Kidney (tissue), 14 donors: Measurements from ENCODE around the gene CD163L1. TPM values are rescaled to one million over a fixed set of nuclear protein-coding genes. Genes with fewer than 3 reads are reported as not detected.

Experiments
- DNase-seq, 5 donors: peaks; one replicate each; pipeline ENCODE4 v3.0.0-alpha.2; 2013 to 2020
- FAIRE-seq: peaks from 2 replicates; lab custom pipeline; 2012; peaks lifted over from hg19 to GRCh38; lab: Jason Lieb, UNC
- H3K27ac ChIP-seq, 2 donors: one replicate each; pipeline ENCODE4 v1.7.0; 2013; ENCODE audit warnings: low read depth in 2 of 2, low read length in 2 of 2, inconsistent platforms in 1 of 2
- H3K27me3 ChIP-seq: one replicate; pipeline ENCODE4 v1.7.1; 2013; ENCODE audit warnings: low read length, inconsistent platforms; ENCODE audit not compliant: control insufficient read depth, insufficient read depth
- H3K36me3 ChIP-seq, 3 donors: one replicate each; pipeline versions ENCODE4 v1.7.0 to v1.7.1; 2013; ENCODE audit warnings: low read length in 3 of 3, control low read depth in 1 of 3, inconsistent platforms in 1 of 3; ENCODE audit not compliant: insufficient read depth in 3 of 3, control insufficient read depth in 2 of 3
- H3K4me1 ChIP-seq, 3 donors: one replicate each; pipeline versions ENCODE4 v1.7.0 to v1.7.1; 2013; ENCODE audit warnings: low read length in 3 of 3, inconsistent platforms in 1 of 3, low read depth in 1 of 3; ENCODE audit not compliant: control insufficient read depth in 2 of 3, insufficient read depth in 2 of 3
- H3K4me3 ChIP-seq, 3 donors: one replicate each; pipeline versions ENCODE4 v1.7.0 to v1.8.1; 2013; ENCODE audit warnings: low read length in 3 of 3, control low read depth in 1 of 3, inconsistent platforms in 1 of 3
- H3K9ac ChIP-seq, 3 donors: one replicate each; pipeline versions ENCODE4 v1.7.0 to v1.7.1; 2013; ENCODE audit warnings: low read length in 3 of 3, control low read depth in 1 of 3, inconsistent platforms in 1 of 3
- H3K9me3 ChIP-seq, 3 donors: one replicate each; pipeline versions ENCODE4 v1.7.0 to v1.7.1; 2013; ENCODE audit warnings: low read length in 3 of 3, control low read depth in 1 of 3, inconsistent platforms in 1 of 3; ENCODE audit not compliant: control insufficient read depth in 2 of 3, insufficient read depth in 1 of 3
- intact Hi-C: fragments of 100-400 bp; cut with DNase I; formaldehyde crosslinking; loops from one replicate; pipeline ENCODE4 v1.11.1; 2022
- polyA plus RNA-seq: library from polyadenylated mRNA; stranded (reverse); fragments of 350-450 nt; fragmentation: Illumina TruSeq; extraction: RNeasy Lipid Tissue Mini Kit (QIAGEN cat#74804); gene quantifications from one replicate; pipeline ENCODE4 v1.2.3, GENCODE V29; 2014; ENCODE audit warnings: low read depth, low replicate concordance; ENCODE audit not compliant: insufficient read depth
- total RNA-seq: library from RNA; stranded (reverse); fragmentation: NEBNext Ultra II Directional; extraction: Animal tissue kit (Norgen Biotek cat#: 25700); gene quantifications from one replicate; pipeline ENCODE4 v1.2.1, GENCODE V29; 2021
- TF ChIP-seq, protein P1 (sequence below): IDR thresholded peaks from 3 replicates; pipeline ENCODE4 v1.5.1; 2012; ENCODE audit warnings: mild to moderate bottlenecking, moderate library complexity, borderline replicate concordance; ENCODE audit not compliant: insufficient read depth; ENCODE audit errors: extremely low read depth
- donor health status: control.
- donor health status: control.
- donor health status: control.
- donor health status: control.
- donor health status: control.
- donor health status: DM: yes; HTN: yes; CAD: no.
- donor health status: Normal renal cell carcinoma (clear cell type).

The CD163L1 gene
- total and polyA plus RNA-seq, 2 donors from 2014 or later = 7.0 to 8.5 TPM

GRCh38 chr12:7351177-7351576 lies 92.8 kb downstream of the CD163L1 start:
- Histone ChIP-seq H3K9me3 (no peaks in the 10 kb centered on the region), H3K4me1 (no peaks in the 10 kb centered on the region), H3K36me3 (no peaks in the 10 kb centered on the region), H3K4me3 (no peak overlapping the region), H3K9ac (no peak overlapping the region), H3K27me3 (no peaks in the 10 kb centered on the region), H3K27ac (no peak overlapping the region)
- TF ChIP-seq, protein P1, sequence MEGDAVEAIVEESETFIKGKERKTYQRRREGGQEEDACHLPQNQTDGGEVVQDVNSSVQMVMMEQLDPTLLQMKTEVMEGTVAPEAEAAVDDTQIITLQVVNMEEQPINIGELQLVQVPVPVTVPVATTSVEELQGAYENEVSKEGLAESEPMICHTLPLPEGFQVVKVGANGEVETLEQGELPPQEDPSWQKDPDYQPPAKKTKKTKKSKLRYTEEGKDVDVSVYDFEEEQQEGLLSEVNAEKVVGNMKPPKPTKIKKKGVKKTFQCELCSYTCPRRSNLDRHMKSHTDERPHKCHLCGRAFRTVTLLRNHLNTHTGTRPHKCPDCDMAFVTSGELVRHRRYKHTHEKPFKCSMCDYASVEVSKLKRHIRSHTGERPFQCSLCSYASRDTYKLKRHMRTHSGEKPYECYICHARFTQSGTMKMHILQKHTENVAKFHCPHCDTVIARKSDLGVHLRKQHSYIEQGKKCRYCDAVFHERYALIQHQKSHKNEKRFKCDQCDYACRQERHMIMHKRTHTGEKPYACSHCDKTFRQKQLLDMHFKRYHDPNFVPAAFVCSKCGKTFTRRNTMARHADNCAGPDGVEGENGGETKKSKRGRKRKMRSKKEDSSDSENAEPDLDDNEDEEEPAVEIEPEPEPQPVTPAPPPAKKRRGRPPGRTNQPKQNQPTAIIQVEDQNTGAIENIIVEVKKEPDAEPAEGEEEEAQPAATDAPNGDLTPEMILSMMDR = no peak
- FAIRE-seq (no peak), DNase-seq (no peak)
- intact Hi-C loops = no loop called here

DNA sequence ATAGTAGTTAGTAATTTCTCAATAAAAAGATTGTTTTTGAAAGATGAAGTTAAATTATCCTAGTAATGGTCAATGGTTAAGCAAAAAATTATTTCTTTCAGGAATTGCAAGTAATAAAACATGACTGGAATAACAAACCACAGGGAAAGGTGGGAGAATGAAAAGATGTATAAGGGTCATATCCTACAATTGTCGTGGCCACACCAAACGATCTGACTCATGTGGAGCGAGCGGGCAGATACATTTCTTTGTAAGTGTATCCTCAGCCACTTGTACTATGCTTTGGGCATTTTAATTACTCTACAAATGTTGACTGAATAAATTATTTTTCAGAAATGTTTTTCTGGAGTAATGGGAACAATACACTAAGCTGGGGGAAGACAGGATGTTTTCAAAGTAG lies 94.5 kb downstream of the CD163L1 start:
- TF ChIP-seq, protein P1 = no peak
- intact Hi-C loops = no loop called here
- no peak overlapping the region for H3K27ac ChIP-seq
- no peaks in the 10 kb centered on the region for H3K36me3 ChIP-seq
- FAIRE-seq = no peak
- no peak overlapping the region for H3K4me3 ChIP-seq
- H3K27me3 ChIP-seq = no peaks in the 10 kb centered on the region
- no peak overlapping the region for H3K9ac ChIP-seq
- H3K9me3 ChIP-seq = peaks cover 0 to 4% (median 0%) of the 10 kb centered on the region in 3 donors
- no peak for DNase-seq
- no peaks in the 10 kb centered on the region for H3K4me1 ChIP-seq

GRCh38 chr12:7346551-7347225 lies 97.3 kb downstream of the CD163L1 start:
- Histone ChIP-seq H3K36me3 (no peaks in the 10 kb centered on the region), H3K27ac (no peak overlapping the region), H3K27me3 (no peaks in the 10 kb centered on the region), H3K9ac (no peak overlapping the region), H3K4me3 (no peak overlapping the region), H3K4me1 (no peaks in the 10 kb centered on the region), H3K9me3 (peaks cover 0 to 4% (median 0%) of the 10 kb centered on the region in 3 donors)
- intact Hi-C loops = no loop called here
- FAIRE-seq (no peak), DNase-seq (no peak)
- TF ChIP-seq, protein P1 = no peak
